Activated CD8-positive, alpha-beta memory T cell treated with anti-CD3 and anti-CD28 coated beads for 36 hours (primary cell): Measurements from ENCODE around the gene PATJ. TPM values are rescaled to one million over a fixed set of nuclear protein-coding genes. Genes with fewer than 3 reads are reported as not detected.
"Not testable (repeated sequence)": the region's sequence is repeated elsewhere in the genome, so short reads cannot be mapped to it uniquely, and the experiment has no call there.

Experiments
- CTCF ChIA-PET: fragments of 350-600 bp; sonication (Branson Sonifier 250); formaldehyde crosslinking; loops from one replicate; lab custom pipeline; 2021; ENCODE audit warnings: antibody characterized with exemption; lab: Charles Lee
- POLR2A ChIA-PET: fragments of 350-600 bp; sonication (Branson Sonifier 250); formaldehyde crosslinking; loops from one replicate; lab custom pipeline; 2021; ENCODE audit warnings: antibody characterized with exemption; lab: Charles Lee
- total RNA-seq, 2 experiments: library from RNA; stranded (reverse); gene quantifications; one replicate each; pipeline ENCODE4 v1.2.3, GENCODE V29; 2021

PATJ gene
- total RNA-seq, 2 experiments from 2014 or later = 8.4 to 9.0 TPM

- CTCF ChIA-PET = no interaction called here
- POLR2A ChIA-PET = no interaction called here
Observed at GRCh38 chr1:61808321-61808720, 66.0 kb downstream of the PATJ start.

- POLR2A ChIA-PET = no interaction called here
- CTCF ChIA-PET = no interaction called here
Observed at GRCh38 chr1:61808968-61809367, 66.7 kb downstream of the PATJ start.

DNA sequence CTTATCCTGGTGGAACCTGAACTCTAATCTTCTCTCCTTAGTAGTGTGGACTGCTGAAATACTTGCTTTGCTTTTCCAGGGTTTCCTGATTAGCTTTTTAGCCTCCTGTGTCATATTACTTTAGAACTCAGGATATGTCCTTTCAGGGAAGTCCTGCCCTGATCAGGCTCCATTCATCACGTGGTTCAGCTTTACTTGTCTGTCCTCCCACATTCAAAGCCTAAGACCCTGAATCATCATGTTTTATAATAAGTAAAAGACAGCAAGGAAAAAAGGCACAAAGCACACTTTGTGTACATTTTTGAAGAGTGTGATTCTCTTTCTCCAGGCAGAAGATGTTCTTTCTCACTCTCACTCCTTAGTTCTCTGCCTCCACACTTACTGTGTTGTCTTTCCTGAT lies 70.6 kb downstream of the PATJ start:
- POLR2A ChIA-PET = no interaction called here
- CTCF ChIA-PET = no interaction called here

GRCh38 chr1:61816191-61816590 lies 73.9 kb downstream of the PATJ start:
- ChIA-PET CTCF (interaction anchor here (0.6 kb wide), 1 partner anchor 66 kb away, joined by 4 read pairs; no protein-coding TSS in a partner anchor), POLR2A (interaction anchor here (0.6 kb wide), 1 partner anchor 429 kb away, joined by 12 read pairs; no protein-coding TSS in a partner anchor)

- ChIA-PET CTCF (no interaction called here), POLR2A (no interaction called here)
Observed at GRCh38 chr1:61818992-61819391, 76.7 kb downstream of the PATJ start.

- ChIA-PET POLR2A (no interaction called here), CTCF (no interaction called here)
Observed at GRCh38 chr1:61819421-61819820, 77.1 kb downstream of the PATJ start.

GRCh38 chr1:61825393-61825792 lies 83.1 kb downstream of the PATJ start:
- CTCF ChIA-PET = no interaction called here

DNA sequence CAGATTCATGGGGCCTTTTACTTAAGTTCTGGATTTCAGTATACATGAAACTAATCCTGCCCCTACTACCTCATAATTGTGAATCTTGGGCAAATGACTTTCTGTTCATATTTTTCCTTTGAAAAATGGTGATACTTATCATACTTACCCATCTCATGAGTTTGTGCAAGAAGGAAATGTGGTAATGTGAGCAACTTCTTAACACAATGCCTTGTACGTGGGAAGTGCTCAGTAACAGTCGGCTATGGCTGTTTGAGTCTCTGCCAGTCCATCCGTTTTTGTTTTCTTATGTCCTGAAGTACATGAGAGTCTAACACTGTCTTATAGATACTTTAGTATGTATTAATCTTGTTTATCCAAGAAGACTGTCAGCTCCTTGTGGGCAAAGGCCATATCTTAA lies 86.5 kb downstream of the PATJ start:
- ChIA-PET POLR2A (no interaction called here), CTCF (interaction anchor here (0.7 kb wide), 1 partner anchor 9 kb away, joined by 3 read pairs; no protein-coding TSS in a partner anchor)

More at GRCh38 chr1:61825393-61825792, 83.1 kb downstream of the PATJ start:
- POLR2A ChIA-PET = no interaction called here

DNA sequence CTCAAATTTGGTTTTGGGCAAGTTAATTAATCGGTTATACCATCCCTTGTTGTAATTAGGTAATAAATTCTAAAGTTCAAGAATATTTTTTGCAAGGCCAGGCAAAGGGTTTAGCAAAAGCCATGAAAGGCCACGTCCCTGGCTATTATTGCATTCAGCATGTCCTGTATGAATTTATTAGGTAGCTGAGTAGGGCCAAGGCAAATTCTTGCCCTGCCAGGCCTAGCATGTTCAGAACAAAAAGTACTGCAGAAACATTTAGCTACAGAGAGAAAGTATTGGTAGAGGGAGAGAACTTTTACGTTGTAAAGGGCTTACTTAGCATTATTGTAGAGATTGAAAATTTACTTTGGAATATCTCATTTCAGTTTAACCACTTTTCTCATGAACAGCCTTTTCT lies 94.4 kb downstream of the PATJ start:
- CTCF ChIA-PET = no interaction called here
- POLR2A ChIA-PET = no interaction called here

DNA sequence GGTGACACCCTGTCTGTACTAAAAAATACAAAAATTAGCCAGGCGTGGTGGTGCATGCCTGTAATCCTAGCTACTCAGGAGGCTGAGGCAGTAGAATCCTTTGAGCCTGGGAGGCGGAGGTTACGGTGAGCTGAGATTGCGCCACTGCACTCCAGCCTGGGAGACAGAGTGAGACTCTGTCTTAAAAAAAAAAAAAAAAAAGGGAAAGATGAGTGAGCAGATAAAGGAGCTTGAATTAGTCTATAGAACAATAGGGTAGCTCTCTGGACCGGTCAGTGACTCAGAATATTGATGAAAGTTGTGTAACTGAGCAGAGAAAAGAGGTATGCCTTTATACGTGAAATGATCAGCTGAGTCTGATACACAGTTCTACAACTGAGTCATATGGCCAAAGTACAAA lies 95.3 kb downstream of the PATJ start:
- CTCF ChIA-PET = interaction anchor here (0.6 kb wide), 1 partner anchor 9 kb away, joined by 3 read pairs; no protein-coding TSS in a partner anchor
- POLR2A ChIA-PET = not testable (repeated sequence)

GRCh38 chr1:61839679-61840078 lies 97.4 kb downstream of the PATJ start:
- CTCF ChIA-PET = no interaction called here

GRCh38 chr1:61842036-61842435 lies 99.8 kb downstream of the PATJ start:
- CTCF ChIA-PET = interaction anchor here (0.7 kb wide), 1 partner anchor 10 kb away, joined by 4 read pairs; no protein-coding TSS in a partner anchor
- POLR2A ChIA-PET = interaction anchor here (0.6 kb wide), 1 partner anchor 227 kb away, joined by 3 read pairs; no protein-coding TSS in a partner anchor

More at GRCh38 chr1:61839679-61840078, 97.4 kb downstream of the PATJ start:
- POLR2A ChIA-PET = no interaction called here

DNA sequence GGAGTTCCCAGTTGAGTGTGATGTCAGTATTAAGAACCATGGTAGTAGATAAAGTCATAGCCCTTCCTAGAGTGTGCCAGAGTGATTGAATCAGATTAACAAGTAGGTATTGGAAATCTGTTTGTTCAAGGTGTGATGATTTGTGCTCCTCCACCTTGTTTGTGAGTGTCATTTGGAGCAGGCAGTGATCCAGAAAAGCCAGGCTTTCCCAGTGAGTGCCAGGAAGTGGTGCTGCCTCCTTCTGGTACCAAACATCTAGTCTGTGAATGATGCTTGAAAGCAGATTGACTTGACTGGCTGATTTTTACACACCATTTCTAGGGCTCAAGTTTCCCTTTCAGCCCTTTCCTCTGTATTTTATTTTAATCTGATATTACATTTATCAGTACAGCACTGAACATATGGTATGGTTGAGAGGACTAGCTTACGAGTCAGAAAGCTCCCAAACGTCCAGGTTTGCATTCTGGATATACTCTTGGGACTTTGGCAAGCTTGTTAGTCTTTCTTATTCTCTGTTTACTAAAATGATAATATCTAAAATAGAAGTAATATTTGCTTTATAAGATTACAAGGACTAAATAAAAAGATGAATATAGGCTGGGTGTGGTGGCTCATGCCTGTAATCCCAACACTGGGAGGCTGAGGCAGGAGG lies 100.7 kb downstream of the PATJ start:
- POLR2A ChIA-PET = no interaction called here
- CTCF ChIA-PET = no interaction called here

GRCh38 chr1:61844006-61844405 lies 101.7 kb downstream of the PATJ start:
- POLR2A ChIA-PET = no interaction called here
- CTCF ChIA-PET = no interaction called here

GRCh38 chr1:61844664-61845063 lies 102.4 kb downstream of the PATJ start:
- POLR2A ChIA-PET = not testable (repeated sequence)
- CTCF ChIA-PET = interaction anchor here (1.1 kb wide), 1 partner anchor 9 kb away, joined by 3 read pairs; no protein-coding TSS in a partner anchor

DNA sequence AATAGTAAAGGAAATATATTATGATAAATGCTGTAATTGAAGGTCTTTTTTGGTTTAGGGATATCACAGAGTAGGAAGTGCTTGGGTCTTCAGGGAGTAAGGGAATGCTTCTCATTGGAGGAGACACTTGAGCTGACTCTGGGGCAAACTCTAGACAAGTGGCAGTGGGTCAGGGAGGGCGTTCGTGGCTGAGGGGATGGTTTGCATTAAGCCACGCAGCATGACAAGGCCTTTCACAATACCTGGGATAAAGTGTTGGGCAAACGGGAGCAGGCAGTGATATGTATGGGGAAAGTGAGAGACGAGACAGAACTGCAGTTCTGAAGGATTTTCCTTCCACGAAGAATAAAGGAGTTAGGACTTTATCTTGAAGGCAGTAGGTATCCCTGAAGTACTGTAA lies 109.0 kb downstream of the PATJ start:
- POLR2A ChIA-PET = no interaction called here
- CTCF ChIA-PET = interaction anchor here (0.6 to 1.2 kb wide), 5 partner anchors 10 to 63 kb away, joined by 3 to 4 read pairs (median 4); no protein-coding TSS in a partner anchor

- ChIA-PET CTCF (interaction anchor here (0.6 to 1.3 kb wide), 6 partner anchors 10 to 212 kb away, joined by 3 to 4 read pairs (median 4); no protein-coding TSS in a partner anchor), POLR2A (no interaction called here)
Observed at GRCh38 chr1:61851849-61852669, 109.8 kb downstream of the PATJ start.

DNA sequence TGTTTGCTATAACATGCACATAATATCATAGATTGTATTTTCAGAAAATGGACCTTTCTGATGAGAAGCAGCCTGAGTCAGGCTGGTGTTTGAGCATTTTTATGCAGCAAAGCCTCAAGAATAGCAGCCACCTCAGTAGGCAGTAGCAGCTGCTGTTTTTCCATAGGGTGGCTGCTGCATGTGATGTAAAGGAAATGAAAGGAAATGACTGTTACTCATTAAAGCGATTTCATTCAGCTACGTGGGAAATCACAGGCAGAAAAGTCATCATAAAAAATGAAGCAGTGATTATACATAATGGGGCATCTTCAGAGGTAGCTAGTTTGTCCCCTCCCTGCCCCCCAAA lies 110.4 kb downstream of the PATJ start:
- ChIA-PET CTCF (interaction anchor here (1.3 to 1.5 kb wide), 2 partner anchors 8 to 213 kb away, joined by 3 read pairs; no protein-coding TSS in a partner anchor), POLR2A (no interaction called here)

GRCh38 chr1:61853583-61853982 lies 111.3 kb downstream of the PATJ start:
- ChIA-PET POLR2A (no interaction called here), CTCF (interaction anchor here (0.7 to 1.5 kb wide), 3 partner anchors 9 to 883 kb away, joined by 3 read pairs; no protein-coding TSS in a partner anchor)

GRCh38 chr1:61864489-61864888 lies 122.2 kb downstream of the PATJ start:
- CTCF ChIA-PET = no interaction called here
- POLR2A ChIA-PET = no interaction called here
